Left ventricle myocardium inferior (tissue), 1 donor: ENCODE data around the gene PCIF1. TPM values are rescaled to one million over a fixed set of nuclear protein-coding genes. Genes with fewer than 3 reads are reported as not detected.
A peak's percentile ranks its signal among the peaks of the same experiment; 100 is the strongest.

ENCODE experiments used
- DNase-seq: peaks from one replicate; pipeline ENCODE4 v3.0.0-alpha.2; 2020
- H3K27ac ChIP-seq: fragments of 200-600 bp; replicated peaks from 2 replicates; pipeline ENCODE4 v1.8.0; 2021
- H3K27me3 ChIP-seq: fragments of 200-600 bp; 2 replicates; pipeline ENCODE4 v1.8.0; 2021; ENCODE audit warnings: low read depth
- H3K36me3 ChIP-seq: fragments of 200-600 bp; 2 replicates; pipeline ENCODE4 v1.8.0; 2021
- H3K4me1 ChIP-seq: fragments of 200-600 bp; 2 replicates; pipeline ENCODE4 v1.8.0; 2021
- H3K4me3 ChIP-seq: fragments of 200-600 bp; 2 replicates; pipeline ENCODE4 v1.8.0; 2021; ENCODE audit warnings: mild to moderate bottlenecking, moderate library complexity
- H3K9me3 ChIP-seq: fragments of 200-600 bp; replicated peaks from 2 replicates; pipeline ENCODE4 v1.8.0; 2021
- CTCF ChIP-seq: fragments of 200-600 bp; IDR thresholded peaks from 2 replicates; pipeline ENCODE4 v1.8.0; 2021; ENCODE audit warnings: antibody characterized with exemption, mild to moderate bottlenecking, borderline replicate concordance
- intact Hi-C: fragments of 100-400 bp; cut with micrococcal nuclease; formaldehyde crosslinking; loops from one replicate; pipeline ENCODE4 v1.11.0; 2022
- total RNA-seq: library from RNA; stranded (reverse); fragmentation: NEBNext Ultra II Directional; extraction: Animal tissue kit (Norgen Biotek cat#: 25700); gene quantifications from one replicate; pipeline ENCODE4 v1.2.1, GENCODE V29; 2021
- donor health status: DM: no; HTN: yes; CAD: no; lungs with severe emphysema.

PCIF1 gene
- total RNA-seq, 1 donor from 2014 or later, result 21.9 TPM

- intact Hi-C loops, result no loop called here
- Histone ChIP-seq H3K9me3 (no peaks in the 10 kb centered on the region), H3K27ac (peak overlapping the region; percentile 88), H3K36me3 (peaks cover 8% of the 10 kb centered on the region), H3K4me1 (peaks cover 31% of the 10 kb centered on the region), H3K27me3 (peaks cover 17% of the 10 kb centered on the region), H3K4me3 (peak overlapping the region; percentile 74)
- peak; percentile 97 for DNase-seq
- TF ChIP-seq CTCF, result no peak
Measured at GRCh38 chr20:45910670-45911485, 23.6 kb upstream of the PCIF1 start.

GRCh38 chr20:45911486-45912343, 22.8 kb upstream of the PCIF1 start, which contains the start of gene PLTP:
PLTP (minus strand) TSS chr20:45912155; CDS start chr20:45911452, 703 bp downstream.
- H3K4me3 ChIP-seq, result peak within 1 kb of the TSS; percentile 74
- DNase-seq, result peak; percentile 82
- H3K27ac ChIP-seq, result peak within 1 kb of the TSS; percentile 88
- H3K4me1 ChIP-seq, result peaks cover 31% of the 10 kb centered on the region
- H3K36me3 ChIP-seq, result peaks cover 4% of the 10 kb centered on the region
- H3K27me3 ChIP-seq, result peaks cover 17% of the 10 kb centered on the region
- H3K9me3 ChIP-seq, result no peaks in the 10 kb centered on the region
- intact Hi-C loops, result no loop called here
- TF ChIP-seq CTCF, result no peak

GRCh38 chr20:45912344-45912682, 22.2 kb upstream of the PCIF1 start:
- Histone ChIP-seq H3K27me3 (peaks cover 17% of the 10 kb centered on the region), H3K9me3 (no peaks in the 10 kb centered on the region), H3K4me3 (peak overlapping the region; percentile 74), H3K36me3 (peaks cover 4% of the 10 kb centered on the region), H3K4me1 (peaks cover 34% of the 10 kb centered on the region), H3K27ac (peak overlapping the region; percentile 88)
- no peak for DNase-seq
- TF ChIP-seq CTCF, result no peak
- intact Hi-C loops, result no loop called here

DNA sequence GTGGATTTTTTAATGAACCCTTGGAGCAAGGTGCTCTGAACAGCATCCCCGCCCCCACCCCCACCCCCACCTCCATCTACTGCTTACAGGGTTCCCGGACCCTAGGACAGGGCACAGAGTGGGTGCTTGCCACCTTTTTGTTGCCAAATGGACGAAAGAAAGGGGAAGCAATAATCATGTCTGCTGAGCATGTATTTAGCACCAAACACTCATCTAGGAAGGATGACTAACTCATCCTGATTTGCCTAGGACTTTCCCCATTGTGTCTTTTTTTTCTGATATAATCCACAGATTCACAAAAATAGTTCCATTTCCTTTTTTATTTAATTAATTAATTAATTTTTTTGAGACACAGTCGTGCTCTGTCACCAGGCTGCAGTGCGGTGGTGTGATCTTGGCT, 21.4 kb upstream of the PCIF1 start:
- no peak for DNase-seq
- Histone ChIP-seq H3K27ac (peak overlapping the region; percentile 88), H3K36me3 (peaks cover 4% of the 10 kb centered on the region), H3K4me1 (peaks cover 42% of the 10 kb centered on the region), H3K4me3 (no peak overlapping the region), H3K27me3 (peaks cover 17% of the 10 kb centered on the region), H3K9me3 (no peaks in the 10 kb centered on the region)
- intact Hi-C loops, result no loop called here
- TF ChIP-seq CTCF, result no peak

GRCh38 chr20:45917790-45918141, 16.7 kb upstream of the PCIF1 start:
- no peak overlapping the region for H3K4me3 ChIP-seq
- peaks cover 61% of the 10 kb centered on the region for H3K4me1 ChIP-seq
- H3K27me3 ChIP-seq, result peaks cover 2% of the 10 kb centered on the region
- no peaks in the 10 kb centered on the region for H3K9me3 ChIP-seq
- H3K27ac ChIP-seq, result peak overlapping the region; percentile 86
- peak; percentile 55 for DNase-seq
- no peaks in the 10 kb centered on the region for H3K36me3 ChIP-seq
- no peak for TF ChIP-seq CTCF
- intact Hi-C loops, result no loop called here
